Hair follicular keratinocyte (primary cell): ENCODE measurements around the gene DPP6. TPM values are rescaled to one million over a fixed set of nuclear protein-coding genes. Genes with fewer than 3 reads are reported as not detected.

Experiments used
- total RNA-seq: library from RNA; depleted of rRNA; stranded (reverse); fragments of >200 nt; gene quantifications from 2 replicates; pipeline ENCODE4 v1.2.3, GENCODE V29; 2015

The DPP6 gene
- total RNA-seq, result not detected in 2 replicates

GRCh38 chr7:154051643-154052529, at the start of gene DPP6:
Gene DPP6, plus strand, starts transcription at chr7:154052398.

